A549 (cell line): ENCODE data around the gene ZNF276.

Source experiments
- BHLHE40 ChIP-seq: IDR thresholded peaks from 2 replicates; pipeline ENCODE4 v1.6.1; 2012; ENCODE audit warnings: low read depth, low read length, inconsistent platforms
- CHD2 ChIP-seq: fragments of 150-350 bp; IDR thresholded peaks from 2 replicates; pipeline ENCODE4 v1.6.1; 2014; ENCODE audit warnings: low read length; ENCODE audit not compliant: partially characterized antibody
- EHMT2 ChIP-seq: fragments of 200-600 bp; sonication (generic); IDR thresholded peaks from 2 replicates; pipeline ENCODE4 v1.6.1; 2016; ENCODE audit warnings: antibody characterized with exemption, low read depth, mild to moderate bottlenecking, moderate library complexity
- POLR2A ChIP-seq: IDR thresholded peaks from 2 replicates; pipeline ENCODE4 v1.6.1; 2012; ENCODE audit warnings: mild to moderate bottlenecking, low read length
- SMC3 ChIP-seq: fragments of >200 bp; sonication (Bioruptor Twin); formaldehyde crosslinking; IDR thresholded peaks from 3 replicates; pipeline ENCODE4 v1.6.1; 2018; ENCODE audit warnings: inconsistent platforms
- TF ChIP-seq, protein P1 (sequence below): fragments of >200 bp; sonication (Bioruptor Twin); formaldehyde crosslinking; IDR thresholded peaks from 3 replicates; pipeline ENCODE4 v1.5.1; 2016
- TF ChIP-seq, protein P2 (sequence below): fragments of 450-650 bp; IDR thresholded peaks from 2 replicates; pipeline ENCODE4 v1.6.1; 2014; ENCODE audit warnings: antibody characterized with exemption
- TF ChIP-seq, protein P3 (sequence below): IDR thresholded peaks from 2 replicates; pipeline ENCODE4 v1.6.1; 2012; ENCODE audit warnings: low read depth, borderline replicate concordance
- TF ChIP-seq, protein P4 (sequence below): IDR thresholded peaks from 2 replicates; pipeline ENCODE4 v1.6.1; 2012

DNA sequence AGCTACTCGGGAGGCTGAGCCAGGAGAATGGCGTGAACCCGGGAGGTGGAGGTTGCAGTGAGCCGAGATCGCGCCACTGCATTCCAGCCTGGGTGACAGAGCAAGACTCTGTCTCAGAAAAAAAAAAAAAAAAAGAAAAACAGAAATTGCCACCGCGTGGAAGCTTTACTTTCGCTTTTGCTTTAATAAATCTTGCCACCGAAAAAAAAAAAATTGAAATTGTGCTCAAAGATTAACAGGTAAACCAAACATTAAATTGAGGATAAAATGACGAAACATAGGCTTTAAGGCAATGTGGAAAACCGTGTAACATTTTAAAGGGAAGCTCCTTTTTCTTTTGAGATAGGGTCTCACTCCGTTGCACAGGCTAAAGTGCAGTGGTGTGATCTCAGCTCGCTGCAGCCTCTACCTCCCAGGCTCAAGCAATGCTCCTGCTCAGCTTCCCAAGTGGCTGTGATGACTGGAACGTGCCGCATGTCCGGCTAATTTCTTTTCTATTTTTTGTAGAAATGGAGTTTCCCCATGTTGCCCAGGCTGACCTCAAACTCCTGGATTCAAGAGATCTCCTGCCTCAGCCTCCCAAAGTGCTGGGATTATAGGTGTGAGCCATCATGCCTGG, 40.1 kb downstream of the ZNF276 start:
- TF ChIP-seq, protein P1, sequence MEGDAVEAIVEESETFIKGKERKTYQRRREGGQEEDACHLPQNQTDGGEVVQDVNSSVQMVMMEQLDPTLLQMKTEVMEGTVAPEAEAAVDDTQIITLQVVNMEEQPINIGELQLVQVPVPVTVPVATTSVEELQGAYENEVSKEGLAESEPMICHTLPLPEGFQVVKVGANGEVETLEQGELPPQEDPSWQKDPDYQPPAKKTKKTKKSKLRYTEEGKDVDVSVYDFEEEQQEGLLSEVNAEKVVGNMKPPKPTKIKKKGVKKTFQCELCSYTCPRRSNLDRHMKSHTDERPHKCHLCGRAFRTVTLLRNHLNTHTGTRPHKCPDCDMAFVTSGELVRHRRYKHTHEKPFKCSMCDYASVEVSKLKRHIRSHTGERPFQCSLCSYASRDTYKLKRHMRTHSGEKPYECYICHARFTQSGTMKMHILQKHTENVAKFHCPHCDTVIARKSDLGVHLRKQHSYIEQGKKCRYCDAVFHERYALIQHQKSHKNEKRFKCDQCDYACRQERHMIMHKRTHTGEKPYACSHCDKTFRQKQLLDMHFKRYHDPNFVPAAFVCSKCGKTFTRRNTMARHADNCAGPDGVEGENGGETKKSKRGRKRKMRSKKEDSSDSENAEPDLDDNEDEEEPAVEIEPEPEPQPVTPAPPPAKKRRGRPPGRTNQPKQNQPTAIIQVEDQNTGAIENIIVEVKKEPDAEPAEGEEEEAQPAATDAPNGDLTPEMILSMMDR = no peak
- TF ChIP-seq, protein P2, sequence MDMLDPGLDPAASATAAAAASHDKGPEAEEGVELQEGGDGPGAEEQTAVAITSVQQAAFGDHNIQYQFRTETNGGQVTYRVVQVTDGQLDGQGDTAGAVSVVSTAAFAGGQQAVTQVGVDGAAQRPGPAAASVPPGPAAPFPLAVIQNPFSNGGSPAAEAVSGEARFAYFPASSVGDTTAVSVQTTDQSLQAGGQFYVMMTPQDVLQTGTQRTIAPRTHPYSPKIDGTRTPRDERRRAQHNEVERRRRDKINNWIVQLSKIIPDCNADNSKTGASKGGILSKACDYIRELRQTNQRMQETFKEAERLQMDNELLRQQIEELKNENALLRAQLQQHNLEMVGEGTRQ = no peak
- no peak for TF ChIP-seq POLR2A
- TF ChIP-seq, protein P3, sequence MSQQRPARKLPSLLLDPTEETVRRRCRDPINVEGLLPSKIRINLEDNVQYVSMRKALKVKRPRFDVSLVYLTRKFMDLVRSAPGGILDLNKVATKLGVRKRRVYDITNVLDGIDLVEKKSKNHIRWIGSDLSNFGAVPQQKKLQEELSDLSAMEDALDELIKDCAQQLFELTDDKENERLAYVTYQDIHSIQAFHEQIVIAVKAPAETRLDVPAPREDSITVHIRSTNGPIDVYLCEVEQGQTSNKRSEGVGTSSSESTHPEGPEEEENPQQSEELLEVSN = no peak
- TF ChIP-seq EHMT2 = no peak
- TF ChIP-seq, protein P4, sequence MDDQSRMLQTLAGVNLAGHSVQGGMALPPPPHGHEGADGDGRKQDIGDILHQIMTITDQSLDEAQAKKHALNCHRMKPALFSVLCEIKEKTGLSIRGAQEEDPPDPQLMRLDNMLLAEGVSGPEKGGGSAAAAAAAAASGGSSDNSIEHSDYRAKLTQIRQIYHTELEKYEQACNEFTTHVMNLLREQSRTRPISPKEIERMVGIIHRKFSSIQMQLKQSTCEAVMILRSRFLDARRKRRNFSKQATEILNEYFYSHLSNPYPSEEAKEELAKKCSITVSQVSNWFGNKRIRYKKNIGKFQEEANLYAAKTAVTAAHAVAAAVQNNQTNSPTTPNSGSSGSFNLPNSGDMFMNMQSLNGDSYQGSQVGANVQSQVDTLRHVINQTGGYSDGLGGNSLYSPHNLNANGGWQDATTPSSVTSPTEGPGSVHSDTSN = no peak
- no peak for TF ChIP-seq BHLHE40
- TF ChIP-seq SMC3 = no peak
- no peak for TF ChIP-seq CHD2
